ENCODE measurements around the gene MAMSTR. TPM values are rescaled to one million over a fixed set of nuclear protein-coding genes. Genes with fewer than 3 reads are reported as not detected.

Gene MAMSTR
- total RNA-seq, 2 donors from 2014 or later = 1.1 to 1.7 TPM

Other genes starting within 250 kb of the MAMSTR start
- 1 to 10 TPM; 3.8 to 5.9 TPM for gene LMTK3, start 207.9 kb downstream of the MAMSTR start, total RNA-seq
- not detected for gene SULT2B1, start 167.6 kb downstream of the MAMSTR start, total RNA-seq
- gene SPACA4, start 113.0 kb downstream of the MAMSTR start, total RNA-seq = not detected
- gene FAM83E, start 104.6 kb downstream of the MAMSTR start, total RNA-seq = 1 to 10 TPM; 4.6 to 8.6 TPM
- gene RPL18, start 100.5 kb downstream of the MAMSTR start, total RNA-seq = 1,000 to 10,000 TPM; 1,785 to 2,369 TPM
- 10 to 100 TPM; 31.3 to 49.3 TPM for gene SPHK2, start 100.2 kb downstream of the MAMSTR start, total RNA-seq
- gene DBP, start 82.3 kb downstream of the MAMSTR start, total RNA-seq = 1 to 10 TPM; 5.3 to 9.3 TPM
- gene CA11, start 73.5 kb downstream of the MAMSTR start, total RNA-seq = 10 to 100 TPM in 1 of 2 donors, 1 to 10 TPM in 1; 6.1 to 16.4 TPM
- gene NTN5, start 46.7 kb downstream of the MAMSTR start, total RNA-seq = 1 to 10 TPM in 1 of 2 donors, under 1 TPM in 1; 0.65 to 2.9 TPM
- not detected for gene FUT2, start 23.8 kb downstream of the MAMSTR start, total RNA-seq
- gene RASIP1, start 20.9 kb upstream of the MAMSTR start, total RNA-seq = under 1 TPM; 0.19 to 0.67 TPM
- gene IZUMO1, start 27.2 kb upstream of the MAMSTR start, total RNA-seq = not detected
- gene FUT1, start 32.9 kb upstream of the MAMSTR start, total RNA-seq = under 1 TPM; 0.30 to 0.40 TPM
- gene FGF21, start 35.8 kb upstream of the MAMSTR start, total RNA-seq = not detected
- gene BCAT2, start 91.3 kb upstream of the MAMSTR start, total RNA-seq = 10 to 100 TPM; 39.7 to 54.3 TPM
- gene HSD17B14, start 116.8 kb upstream of the MAMSTR start, total RNA-seq = 1 to 10 TPM in 1 of 2 donors, not detected in 1; 1.6 TPM
- gene PLEKHA4, start 148.9 kb upstream of the MAMSTR start, total RNA-seq = 10 to 100 TPM in 1 of 2 donors, 1 to 10 TPM in 1; 6.5 to 17.6 TPM
- gene PPP1R15A, start 152.7 kb upstream of the MAMSTR start, total RNA-seq = 100 to 1,000 TPM in 1 of 2 donors, 10 to 100 TPM in 1; 75.1 to 129 TPM
- gene TULP2, start 179.0 kb upstream of the MAMSTR start, total RNA-seq = not detected
- 100 to 1,000 TPM; 158 to 184 TPM for gene NUCB1, start 180.6 kb upstream of the MAMSTR start, total RNA-seq
- 1 to 10 TPM; 1.2 to 3.8 TPM for gene DHDH, start 214.0 kb upstream of the MAMSTR start, total RNA-seq
- 100 to 1,000 TPM; 286 to 464 TPM for gene BAX, start 235.2 kb upstream of the MAMSTR start, total RNA-seq
- 1,000 to 10,000 TPM; 1,320 to 1,710 TPM for gene FTL, start 245.6 kb upstream of the MAMSTR start, total RNA-seq